Stimulated activated naive CD8-positive, alpha-beta T cell treated with anti-CD3 and anti-CD28 coated beads, Interleukin-15, Interleukin-2, amounts not matched to agents 100 U/mL and 50 U/mL, for 24 hours (primary cell): ENCODE measurements around the gene LRRC4C.

Experiments
- ATAC-seq: fragments of 150-1000 bp; cut with Tn5 transposase; one replicate; pipeline ENCODE4 v1.10.0; 2021
- DNase-seq: peaks from one replicate; pipeline ENCODE4 v3.0.0; 2021

LRRC4C gene

DNA sequence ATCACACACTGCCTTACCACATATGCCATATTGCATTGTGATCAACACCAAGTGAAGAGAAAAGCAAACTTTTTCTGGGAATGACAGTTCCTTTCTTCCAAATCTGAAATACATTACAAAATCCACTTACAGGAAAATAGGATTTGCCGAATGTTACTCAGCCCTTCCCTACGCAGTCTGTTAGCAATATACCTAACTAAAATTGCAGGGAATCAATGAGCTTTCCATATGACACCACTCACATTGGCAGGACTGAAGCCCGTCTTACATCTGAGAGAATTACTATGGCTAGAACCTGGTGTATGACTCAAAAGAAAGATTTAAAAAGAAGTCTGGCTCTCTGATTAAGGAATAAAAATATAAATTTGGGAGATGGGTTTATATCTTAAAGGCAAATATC lies 136.0 kb downstream of the LRRC4C start:
- no peak for DNase-seq
- ATAC-seq = no peak

DNA sequence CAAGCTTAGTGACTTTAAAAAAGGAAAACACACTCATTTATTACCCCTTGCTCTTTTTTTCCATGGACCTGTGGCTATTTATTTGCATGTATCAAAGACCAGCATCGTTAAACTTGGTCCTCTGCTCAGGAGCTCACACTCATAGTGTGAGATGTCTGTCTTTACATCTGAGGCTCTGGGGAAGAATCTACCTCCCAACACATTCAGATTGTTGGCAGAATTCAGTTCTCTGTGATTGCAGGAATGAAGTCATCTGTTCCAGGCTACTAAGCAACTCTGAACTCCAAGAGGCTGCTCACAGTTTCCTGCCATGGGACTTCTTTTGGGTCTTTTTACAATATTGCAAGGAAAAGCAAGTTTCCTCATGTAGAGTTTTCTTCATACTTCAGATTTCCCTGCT lies 138.8 kb downstream of the LRRC4C start:
- no peak for DNase-seq

DNA sequence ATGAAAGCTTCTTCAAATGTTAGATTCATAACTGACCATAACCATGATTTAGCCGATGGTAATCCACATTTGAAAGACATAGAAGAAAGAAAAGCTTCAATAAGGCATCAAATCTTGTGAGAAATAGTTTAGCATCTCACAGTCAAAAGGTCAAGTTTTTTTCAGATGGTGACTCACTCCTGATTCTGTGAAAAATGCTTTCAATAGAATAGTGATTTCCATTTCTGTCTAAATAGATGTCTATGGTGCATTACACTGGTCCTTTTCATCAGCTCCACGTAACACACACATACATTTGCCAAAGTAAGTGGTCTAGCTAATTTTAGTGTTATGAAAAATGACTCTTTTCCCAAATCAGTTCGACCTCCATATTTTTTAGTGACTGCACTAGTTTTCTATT lies 139.2 kb downstream of the LRRC4C start:
- DNase-seq (no peak), ATAC-seq (no peak)

More for the DNA sequence above, 138.8 kb downstream of the LRRC4C start:
- no peak for ATAC-seq

DNA sequence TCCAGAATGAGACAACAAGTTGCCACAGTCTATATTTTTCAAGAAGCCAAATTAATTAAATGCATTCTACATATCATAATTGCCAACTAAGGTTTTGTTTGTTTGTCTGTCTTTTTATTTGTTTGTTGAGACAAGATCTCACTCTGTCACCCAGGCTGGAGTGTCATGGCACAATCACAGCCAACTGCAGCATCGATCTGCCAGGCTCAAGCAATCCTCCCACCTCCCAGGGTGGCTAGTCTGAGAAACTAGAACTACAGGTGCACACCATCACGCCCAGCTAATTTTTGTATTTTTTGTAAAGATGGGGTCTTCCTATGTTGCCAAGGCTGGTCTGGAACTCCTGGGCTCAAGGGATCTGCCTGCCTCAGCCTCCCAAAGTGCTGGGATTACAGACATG lies 140.0 kb downstream of the LRRC4C start:
- ATAC-seq (no peak), DNase-seq (no peak)

DNA sequence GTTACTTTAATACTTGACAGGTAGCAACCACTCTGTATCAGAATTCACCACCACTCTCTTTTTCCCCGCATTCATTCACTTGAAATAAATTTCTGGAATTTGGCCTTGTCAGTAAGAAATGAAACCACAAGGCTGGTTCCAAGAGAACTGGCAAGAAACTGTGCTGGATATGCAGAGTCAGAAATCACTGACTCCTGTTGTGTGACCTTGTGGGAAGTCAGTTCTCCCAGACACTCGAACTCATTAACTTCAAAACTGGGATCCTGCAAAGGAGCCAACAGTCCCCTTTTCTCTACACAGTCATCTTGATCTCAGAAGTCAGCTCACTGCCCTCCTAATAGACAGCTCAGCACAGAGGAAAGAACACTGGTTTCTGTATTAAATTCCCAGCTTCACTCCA lies 142.7 kb downstream of the LRRC4C start:
- ATAC-seq (no peak), DNase-seq (no peak)

DNA sequence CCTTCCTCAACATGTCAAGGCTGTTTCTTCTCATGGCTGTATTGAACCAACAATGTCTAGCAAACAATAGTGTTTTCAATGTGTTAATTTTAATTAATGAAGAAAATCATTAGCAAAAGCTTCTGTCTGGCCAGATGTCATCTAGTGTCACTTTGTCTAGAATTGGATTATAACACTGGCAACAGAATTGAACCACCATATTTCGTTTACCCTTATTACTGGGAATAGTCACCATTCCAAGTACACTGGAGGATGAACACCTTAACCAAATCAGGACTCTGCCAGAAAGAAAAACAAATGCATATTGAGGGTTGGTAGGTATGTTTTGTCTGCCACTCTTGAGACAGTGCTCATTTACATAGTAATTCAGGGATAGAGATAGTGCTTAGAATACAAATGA lies 146.2 kb downstream of the LRRC4C start:
- ATAC-seq (no peak), DNase-seq (no peak)

DNA sequence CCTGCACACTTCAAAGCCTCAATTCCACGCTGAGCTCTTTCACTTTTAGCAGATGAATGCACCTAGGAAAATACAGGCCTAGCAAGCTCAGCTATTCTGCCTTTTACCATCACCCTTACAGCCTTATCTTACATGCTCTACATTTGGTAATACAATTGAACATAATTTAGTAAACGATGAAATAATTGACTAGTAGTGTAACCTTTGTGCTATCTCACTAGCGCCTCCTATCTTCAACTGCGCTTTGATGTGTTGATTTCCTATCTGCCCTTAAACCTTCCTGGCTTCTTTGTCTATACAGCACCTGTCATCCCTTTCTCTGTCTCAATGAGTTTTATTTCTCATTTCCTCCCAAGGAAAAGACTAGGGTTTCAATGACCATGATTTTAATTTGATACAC lies 149.7 kb downstream of the LRRC4C start:
- no peak for DNase-seq
- ATAC-seq = no peak

DNA sequence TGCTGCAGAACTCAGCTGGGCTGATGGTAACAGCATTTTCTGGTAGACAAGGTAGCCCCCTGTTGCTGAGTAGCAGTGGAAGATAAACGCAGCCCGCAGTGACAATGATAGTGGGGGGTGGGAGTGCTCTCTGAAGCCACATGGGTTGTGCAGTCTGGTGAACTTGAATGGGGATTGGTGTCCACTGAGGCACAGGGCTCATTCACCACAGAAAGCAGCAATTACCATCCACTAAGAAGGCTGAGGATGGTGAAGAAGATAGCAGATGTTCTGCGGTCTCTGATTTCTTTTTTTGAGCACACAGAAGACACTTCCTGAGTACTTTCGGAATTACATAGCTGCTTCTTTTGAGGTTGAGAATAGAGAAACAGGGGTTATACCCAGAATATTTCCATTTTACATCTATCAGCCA lies 150.3 kb downstream of the LRRC4C start:
- no peak for DNase-seq
- no peak for ATAC-seq

DNA sequence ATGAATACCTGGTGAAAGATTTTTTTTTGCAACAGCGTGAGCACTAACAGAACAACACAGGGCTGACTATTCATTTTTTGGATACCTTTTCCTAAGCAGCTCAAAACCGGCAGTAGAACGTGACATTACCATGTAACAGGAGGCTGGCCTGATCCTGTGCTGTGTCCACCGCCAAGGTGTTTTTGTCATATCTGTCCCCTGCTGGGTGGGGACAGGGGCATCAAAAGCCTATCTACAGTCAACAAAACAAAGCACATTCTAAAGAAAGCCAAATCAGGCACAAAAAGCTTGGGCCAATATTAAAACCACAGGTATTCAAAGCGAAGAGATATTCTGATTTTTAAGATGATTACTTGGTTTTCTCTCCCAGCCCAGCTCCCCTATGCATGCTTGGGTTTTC lies 151.2 kb downstream of the LRRC4C start:
- ATAC-seq = no peak

DNA sequence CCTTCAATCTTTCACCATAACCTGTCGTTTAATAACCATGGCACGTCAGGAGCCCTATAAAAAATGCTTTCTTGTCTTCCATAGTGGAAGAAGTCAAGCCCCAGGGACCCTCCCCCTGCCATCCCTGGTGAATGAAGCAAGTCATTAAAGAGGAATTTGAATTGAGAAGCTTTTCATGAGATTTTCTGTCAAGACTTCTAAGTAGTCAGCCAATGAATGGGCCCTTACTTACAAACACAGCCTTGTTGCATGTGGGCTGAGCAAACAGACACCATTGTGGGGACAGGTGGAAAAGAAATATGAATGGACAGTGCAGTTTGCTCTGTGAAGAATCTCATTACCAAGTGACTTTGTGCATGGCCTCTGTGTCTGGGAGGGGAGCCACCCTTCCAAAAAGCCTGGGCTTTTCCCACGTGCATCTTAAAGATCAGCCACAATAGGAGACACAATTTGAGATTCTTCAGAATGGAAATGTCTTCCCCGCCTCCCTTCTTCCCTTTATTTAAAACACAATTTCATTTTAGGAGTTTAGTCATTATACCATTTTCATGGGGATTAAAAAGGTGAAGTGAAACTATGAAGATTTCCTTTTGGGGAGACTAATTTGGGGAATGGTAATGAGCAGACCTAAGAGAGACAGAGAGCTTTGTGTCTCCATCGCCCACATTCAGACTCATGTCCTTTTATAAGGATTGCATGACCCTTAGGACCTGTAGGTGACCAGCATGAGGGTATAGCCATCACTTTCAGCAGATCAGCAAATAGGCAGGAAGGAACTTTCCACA lies 152.0 kb downstream of the LRRC4C start:
- ATAC-seq = no peak
- DNase-seq = no peak

More for the DNA sequence above, 151.2 kb downstream of the LRRC4C start:
- DNase-seq = no peak

DNA sequence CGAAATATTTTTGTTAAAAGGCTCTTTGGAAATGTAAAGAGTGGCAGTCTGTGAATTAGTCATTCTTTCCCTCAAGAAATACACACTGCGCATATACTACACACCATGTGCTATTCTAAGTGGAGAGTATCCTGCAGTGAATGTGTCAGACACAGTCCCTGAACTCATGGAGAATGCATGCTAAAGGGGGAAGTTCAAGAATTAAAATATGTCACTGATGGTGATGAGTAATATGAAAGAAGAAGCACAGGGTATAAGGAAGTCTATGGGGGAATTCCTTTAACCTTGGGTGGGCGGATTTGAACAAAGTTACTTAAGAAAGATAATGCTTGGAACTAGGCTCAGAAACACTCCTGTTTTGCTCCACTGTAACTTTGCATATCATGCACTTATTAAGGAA lies 153.0 kb downstream of the LRRC4C start:
- ATAC-seq (no peak), DNase-seq (no peak)

DNA sequence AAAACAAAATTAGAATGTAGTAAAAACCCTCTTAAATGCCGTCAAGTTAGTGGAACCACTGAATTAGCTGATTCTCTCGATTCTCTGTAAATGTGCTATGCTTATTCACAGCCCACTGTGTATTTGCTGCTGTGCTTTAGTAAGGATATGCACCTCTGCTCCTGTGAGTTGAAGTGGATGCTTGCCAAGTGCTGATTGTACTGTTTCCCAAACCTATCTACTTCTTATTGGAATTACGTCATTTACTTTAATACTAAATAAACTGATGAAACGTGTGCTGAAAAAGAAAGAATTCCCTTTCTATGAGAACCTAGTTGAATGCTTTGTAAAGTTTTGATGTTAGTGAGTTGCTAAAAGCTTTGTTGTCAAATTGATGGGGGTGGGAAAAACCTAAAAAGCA lies 158.4 kb downstream of the LRRC4C start:
- DNase-seq = no peak

DNA sequence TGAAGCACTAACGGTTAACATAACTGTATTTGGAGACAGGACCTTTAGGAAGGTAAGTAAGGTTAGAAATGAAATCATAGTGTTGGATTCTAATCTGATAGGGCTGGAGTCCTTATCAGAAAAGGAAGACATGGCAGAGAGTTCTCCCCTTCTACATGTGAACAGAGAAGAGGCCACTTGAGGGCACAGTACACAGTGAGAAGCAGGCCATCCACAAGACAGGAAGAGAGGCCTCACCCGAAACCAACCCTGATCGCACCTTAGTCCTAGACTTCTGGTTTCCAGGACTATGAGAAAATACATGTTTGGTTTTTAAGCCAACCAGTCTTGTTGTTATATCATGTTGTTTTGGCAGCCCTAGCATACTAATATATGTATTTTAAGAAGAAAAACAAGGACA lies 170.0 kb downstream of the LRRC4C start:
- ATAC-seq (no peak), DNase-seq (no peak)

More for the DNA sequence above, 158.4 kb downstream of the LRRC4C start:
- ATAC-seq = no peak

DNA sequence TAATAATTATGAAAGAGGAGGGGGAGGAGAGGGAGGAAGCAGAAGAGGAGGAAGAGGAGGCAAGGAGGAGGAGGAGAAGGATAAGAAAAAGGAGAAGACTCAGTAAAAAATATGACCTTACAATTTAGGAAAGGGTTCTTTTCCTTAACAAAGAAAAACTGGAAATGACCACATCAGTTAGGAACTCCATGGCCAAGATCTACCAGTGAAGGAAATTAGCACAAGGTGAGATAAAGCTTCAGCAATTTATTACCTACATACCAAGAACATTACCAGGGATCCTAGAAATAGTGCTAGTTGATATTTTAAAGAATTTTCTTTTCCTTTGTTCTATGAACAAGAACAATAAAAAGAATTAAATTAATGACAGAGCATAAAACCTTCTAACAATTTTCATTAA lies 172.7 kb downstream of the LRRC4C start:
- DNase-seq = no peak
- no peak for ATAC-seq

DNA sequence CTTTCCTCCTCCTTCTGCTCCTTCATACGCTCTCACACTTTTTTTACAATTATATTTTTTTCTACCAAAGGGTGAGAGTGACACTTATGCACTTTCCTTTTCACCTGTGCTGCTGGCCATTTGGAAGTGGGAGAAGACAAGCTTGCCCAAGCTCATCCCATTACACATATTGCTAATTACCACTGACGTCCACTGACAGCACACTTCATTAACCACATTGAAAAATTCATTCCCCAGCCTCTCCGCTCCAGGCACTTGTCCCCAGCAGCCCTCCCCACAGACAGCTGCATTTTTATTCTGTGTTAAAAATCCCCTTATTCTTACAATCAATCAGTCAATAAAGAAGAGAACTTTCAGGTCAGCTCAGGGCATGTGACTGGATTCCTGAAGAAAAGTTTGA lies 175.1 kb downstream of the LRRC4C start:
- ATAC-seq (no peak), DNase-seq (no peak)

DNA sequence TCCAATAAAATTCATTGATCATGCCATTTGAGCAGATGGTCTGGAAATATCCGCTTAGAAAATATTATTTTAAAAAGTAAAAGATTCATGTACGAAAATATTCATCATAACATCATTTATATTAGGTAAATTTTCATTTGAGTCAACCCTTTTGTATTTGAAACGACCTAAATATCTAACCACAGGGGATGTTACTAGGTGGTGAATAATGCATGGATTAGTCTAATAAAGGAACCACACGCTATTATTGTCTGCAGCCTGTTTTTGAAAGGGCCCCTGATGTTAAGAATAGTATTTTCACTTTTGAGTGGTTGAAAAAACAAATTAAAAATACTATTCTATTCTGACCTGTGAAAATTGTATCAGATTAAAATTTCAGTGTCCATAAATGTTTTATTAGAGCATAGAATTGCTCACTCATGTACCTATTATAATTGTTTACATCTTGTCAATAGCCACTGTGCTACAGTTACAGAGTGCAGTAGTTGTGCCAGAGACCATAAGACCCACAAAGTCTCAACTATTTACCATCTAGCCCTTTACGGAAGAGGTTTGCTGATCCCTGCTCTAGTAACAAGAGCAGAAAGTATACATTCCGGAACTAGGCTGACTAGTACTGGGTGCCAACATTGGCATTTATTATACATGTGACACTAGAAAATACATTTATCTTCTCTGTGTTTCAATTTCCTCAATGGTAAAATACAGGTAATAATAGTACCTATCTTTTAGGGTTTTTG lies 176.1 kb downstream of the LRRC4C start:
- no peak for ATAC-seq

DNA sequence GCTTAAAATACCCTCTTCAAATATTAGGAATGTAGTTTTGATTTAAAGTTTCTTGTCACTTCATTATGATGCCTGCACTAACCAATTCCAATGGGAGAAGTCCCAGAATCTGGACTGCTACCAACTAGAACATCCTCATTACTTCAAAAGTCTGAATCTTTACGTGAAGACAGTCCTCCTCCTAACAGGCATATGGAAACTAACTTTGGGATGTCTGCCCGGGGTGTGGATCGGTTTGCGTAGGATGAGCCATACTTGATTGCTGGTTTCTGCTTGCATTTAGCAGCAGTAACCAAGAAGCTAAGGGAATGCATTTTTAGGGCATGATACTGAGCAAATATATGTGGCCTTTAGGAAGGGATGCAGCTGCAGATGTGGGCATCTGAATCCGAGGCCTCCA lies 177.1 kb downstream of the LRRC4C start:
- no peak for DNase-seq

More for the DNA sequence above, 176.1 kb downstream of the LRRC4C start:
- DNase-seq = no peak

DNA sequence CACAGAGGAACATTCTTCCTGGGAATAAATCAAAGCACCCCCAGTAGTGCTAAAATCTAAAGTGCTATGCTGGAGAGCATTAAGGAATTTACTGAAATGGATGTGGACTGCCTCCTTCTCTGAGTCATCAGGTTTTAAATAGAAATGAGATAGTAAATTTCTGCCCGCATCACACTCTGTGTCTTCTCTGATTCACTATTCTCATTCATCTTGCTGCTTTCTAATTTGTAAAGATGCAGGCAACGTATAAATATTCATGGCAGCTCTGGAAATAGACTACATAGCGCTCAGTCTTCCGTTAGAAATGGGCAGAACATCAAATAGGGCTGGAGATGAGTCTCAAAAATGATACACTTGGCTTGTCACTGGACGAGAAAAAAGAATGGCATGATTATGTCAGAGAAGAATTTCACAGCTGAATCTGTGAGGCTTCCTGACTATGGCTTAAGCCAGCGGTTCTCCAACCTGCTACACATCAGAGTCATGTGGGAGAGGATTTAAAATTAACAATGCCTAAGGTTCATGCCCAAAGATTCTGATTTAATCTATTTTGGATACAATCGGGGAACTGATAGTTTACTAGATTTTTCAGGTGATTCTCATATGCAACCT lies 178.2 kb downstream of the LRRC4C start:
- no peak for ATAC-seq
- no peak for DNase-seq

More for the DNA sequence above, 177.1 kb downstream of the LRRC4C start:
- ATAC-seq = no peak

DNA sequence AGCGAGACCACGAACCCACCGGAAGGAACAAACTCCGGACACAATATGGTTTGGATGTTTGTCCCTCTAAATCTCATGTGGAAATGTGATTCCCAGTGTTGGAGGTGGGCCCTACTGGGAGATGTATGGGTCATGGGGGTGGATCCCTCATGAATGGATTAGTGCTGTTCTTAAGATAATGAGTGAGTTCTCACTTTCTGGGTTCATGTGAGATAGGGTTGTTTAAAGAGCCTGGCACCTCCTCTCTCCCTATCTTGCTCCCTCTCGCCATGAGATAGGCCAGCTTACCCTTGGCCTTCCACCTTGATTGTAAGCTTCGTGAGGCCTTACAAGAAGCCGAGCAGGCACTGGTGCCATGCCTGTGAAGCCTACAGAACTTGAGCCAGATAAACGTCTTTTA lies 184.6 kb downstream of the LRRC4C start:
- no peak for ATAC-seq
- no peak for DNase-seq

DNA sequence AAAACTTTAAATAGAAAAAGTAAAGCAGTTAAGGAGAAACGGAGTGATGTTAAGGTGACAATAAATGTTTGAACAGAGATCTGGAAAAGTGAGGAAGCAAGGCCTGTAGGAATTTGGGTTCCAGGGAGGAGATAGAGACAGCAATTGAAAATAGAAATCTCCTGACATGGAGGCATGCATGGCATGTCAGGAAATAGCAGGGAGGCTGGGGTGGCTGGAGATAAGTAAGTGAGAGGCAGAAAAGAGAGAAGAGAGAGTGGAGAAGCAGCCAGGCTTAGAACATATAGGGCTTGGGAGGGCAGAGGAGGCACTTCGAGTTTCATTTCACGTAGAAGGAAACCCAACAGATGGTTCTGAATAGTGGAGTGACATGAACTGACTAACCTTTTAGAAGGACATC lies 185.5 kb downstream of the LRRC4C start:
- DNase-seq (no peak), ATAC-seq (no peak)

DNA sequence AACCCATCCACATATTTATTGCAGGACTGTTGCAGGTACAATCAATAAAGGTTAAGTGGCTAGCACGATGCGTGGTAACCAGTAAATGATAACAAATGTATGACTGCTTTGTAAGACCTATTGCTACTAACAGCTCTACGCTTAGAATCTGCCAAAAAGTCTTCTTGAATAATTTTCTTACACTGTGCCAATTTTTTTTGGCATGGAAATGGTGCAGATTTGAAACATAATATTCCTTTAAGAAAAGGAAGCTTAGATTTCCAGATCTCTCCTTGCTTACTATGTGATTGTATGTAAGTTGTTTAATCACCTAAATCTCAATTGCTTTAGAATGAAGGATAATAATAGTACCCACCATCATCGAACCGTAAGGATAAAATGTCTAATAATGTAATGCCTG lies 192.0 kb downstream of the LRRC4C start:
- DNase-seq (no peak), ATAC-seq (no peak)

DNA sequence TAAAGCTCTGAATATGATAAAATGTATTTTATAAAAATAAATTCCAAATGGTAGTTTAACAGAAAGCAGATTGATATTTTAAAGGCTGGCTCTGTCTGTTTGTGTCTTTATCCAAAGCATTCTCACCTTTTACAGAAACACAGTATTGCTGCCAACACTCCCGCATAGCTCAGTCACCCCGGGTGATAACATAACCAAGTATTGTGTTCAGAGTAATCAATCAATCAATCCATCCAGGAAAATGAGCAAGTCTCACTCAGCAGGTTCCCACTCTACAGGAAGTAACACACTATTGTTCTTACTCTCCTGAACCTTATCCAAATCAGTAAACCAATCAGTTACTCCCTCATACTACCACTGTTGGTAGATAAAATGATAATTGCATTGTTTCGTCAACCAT lies 203.4 kb downstream of the LRRC4C start:
- no peak for ATAC-seq
- no peak for DNase-seq

DNA sequence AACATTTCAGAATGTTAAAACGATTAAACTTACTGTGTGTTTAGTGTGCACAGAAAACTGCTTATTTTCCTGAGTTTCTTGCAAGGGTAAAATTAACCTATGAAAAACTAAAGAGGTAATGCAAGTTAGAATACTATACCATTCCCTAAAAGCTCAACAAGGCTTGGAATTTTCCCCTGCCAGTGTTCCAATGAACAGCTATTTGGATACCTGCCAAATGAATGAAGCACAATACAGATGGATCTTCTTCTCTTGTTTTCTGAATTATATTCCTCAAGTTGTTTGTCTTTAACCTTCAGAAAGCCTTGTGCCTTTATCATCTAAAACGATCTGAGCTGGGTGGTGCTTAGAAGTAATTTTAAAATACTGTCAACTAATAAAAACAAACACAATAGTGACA lies 204.5 kb downstream of the LRRC4C start:
- no peak for DNase-seq
- no peak for ATAC-seq
